Measurements from ENCODE around the gene C7. TPM values are rescaled to one million over a fixed set of nuclear protein-coding genes. Genes with fewer than 3 reads are reported as not detected.

Gene C7
- total and polyA plus RNA-seq, 2 of the 13 experiments (the other 11 are each of a cell fraction or from before 2014, with no cell fraction given): 1.7 to 3.5 TPM

GRCh38 chr5:40991168-40991980, 82.1 kb downstream of the C7 start (continued):
- TF ChIP-seq CENPBD1 (CRISPR knock-in tag; IDR thresholded peaks at IDR 0.05; ENCODE audit: borderline replicate concordance, low read depth) (no peak), MED1 (CRISPR knock-in tag; IDR thresholded peaks at IDR 0.05) (peak; percentile 91), DNMT3B (CRISPR knock-in tag; conservative IDR thresholded peaks at IDR 0.05) (no peak), HMGA1 (CRISPR knock-in tag; conservative IDR thresholded peaks at IDR 0.05) (no peak), ZNF546 (CRISPR knock-in tag; conservative IDR thresholded peaks at IDR 0.05) (no peak), ARID5B (CRISPR knock-in tag; IDR thresholded peaks at IDR 0.05) (peak; percentile 96), THAP8 (CRISPR knock-in tag; IDR thresholded peaks at IDR 0.05; ENCODE audit: borderline replicate concordance) (no peak), ZNF326 (CRISPR knock-in tag; IDR thresholded peaks at IDR 0.05; ENCODE audit: borderline replicate concordance) (no peak), SOX6 (IDR thresholded peaks at IDR 0.05) (no peak), SOX6 (CRISPR knock-in tag; IDR thresholded peaks at IDR 0.05) (peak; percentile 94), HOMEZ (CRISPR knock-in tag; IDR thresholded peaks at IDR 0.05; ENCODE audit: low read depth) (peak; percentile 94), TFDP2 (CRISPR knock-in tag; IDR thresholded peaks at IDR 0.05) (peak; percentile 35; the same call in 1 of the 2 replicates), ZNF513 (CRISPR knock-in tag; conservative IDR thresholded peaks at IDR 0.05) (no peak), ZNF629 (CRISPR knock-in tag; conservative IDR thresholded peaks at IDR 0.05) (no peak; the same call in 1 of the 2 replicates), PAX8 (CRISPR knock-in tag; IDR thresholded peaks at IDR 0.05; ENCODE audit: borderline replicate concordance) (no peak), NFRKB (IDR thresholded peaks at IDR 0.05) (no peak), HOXA3 (CRISPR knock-in tag; IDR thresholded peaks at IDR 0.05) (peak; percentile 45; the same call in 1 of the 2 replicates), ARNT (IDR thresholded peaks at IDR 0.05) (no peak), PAWR (CRISPR knock-in tag; IDR thresholded peaks at IDR 0.05; ENCODE audit: borderline replicate concordance) (no peak), ZNF263 (CRISPR knock-in tag; IDR thresholded peaks at IDR 0.05) (no peak), GFI1 (CRISPR knock-in tag; IDR thresholded peaks at IDR 0.05; ENCODE audit: borderline replicate concordance) (peak; percentile 96)
